NCI-H2196 treated with DMSO at 0.1 percent for 48 hours (cell line): Measurements from ENCODE around the gene BRSK2.
"Not testable (repeated sequence)": the region's sequence is repeated elsewhere in the genome, so short reads cannot be mapped to it uniquely, and the experiment has no call there.

Experiments used
- DNase-seq: peaks from one replicate; lab custom pipeline; 2025; ENCODE audit not compliant: unreplicated experiment; lab: John Stamatoyannopoulos, UW

Gene BRSK2

GRCh38 chr11:1433568-1433967, 43.8 kb downstream of the BRSK2 start:
- DNase-seq: no peak

- no peak for DNase-seq
These were observed 44.4 kb downstream of the BRSK2 start for GRCh38 chr11:1433977-1434640.

GRCh38 chr11:1435479-1435819, 45.7 kb downstream of the BRSK2 start:
- DNase-seq: not testable (repeated sequence)

- DNase-seq: no peak
These were observed 46.2 kb downstream of the BRSK2 start for GRCh38 chr11:1435820-1436467.

GRCh38 chr11:1436468-1437039, 46.8 kb downstream of the BRSK2 start:
- no peak for DNase-seq

- DNase-seq: no peak
These were observed 47.8 kb downstream of the BRSK2 start for GRCh38 chr11:1437500-1437899.

GRCh38 chr11:1438261-1438966, 48.7 kb downstream of the BRSK2 start:
- no peak for DNase-seq

GRCh38 chr11:1438967-1439330, 49.2 kb downstream of the BRSK2 start:
- DNase-seq: no peak

GRCh38 chr11:1439341-1439740, 49.6 kb downstream of the BRSK2 start:
- DNase-seq: no peak

- no peak for DNase-seq
These were observed 50.3 kb downstream of the BRSK2 start for GRCh38 chr11:1440066-1440465.

- DNase-seq: no peak
These were observed 50.8 kb downstream of the BRSK2 start for GRCh38 chr11:1440496-1440895.

GRCh38 chr11:1442163-1442562, 52.4 kb downstream of the BRSK2 start:
- no peak for DNase-seq

GRCh38 chr11:1442807-1443366, 53.2 kb downstream of the BRSK2 start:
- DNase-seq: no peak

- DNase-seq: no peak
These were observed 54.0 kb downstream of the BRSK2 start for GRCh38 chr11:1443737-1444136.

- DNase-seq: no peak
These were observed 54.6 kb downstream of the BRSK2 start for GRCh38 chr11:1444321-1444720.

GRCh38 chr11:1444823-1445422, 55.2 kb downstream of the BRSK2 start:
- DNase-seq: no peak

GRCh38 chr11:1445741-1446445, 56.2 kb downstream of the BRSK2 start:
- DNase-seq: no peak

GRCh38 chr11:1446623-1447022, 56.9 kb downstream of the BRSK2 start:
- DNase-seq: no peak

- no peak for DNase-seq
These were observed 58.4 kb downstream of the BRSK2 start for GRCh38 chr11:1447845-1448825.

GRCh38 chr11:1448882-1449281, 59.1 kb downstream of the BRSK2 start:
- DNase-seq: no peak
